Stomach smooth muscle (tissue), 2 donors: ENCODE data around the gene COCH.

Source experiments
- H3K27ac ChIP-seq: one replicate; pipeline ENCODE4 v1.7.0; 2013; ENCODE audit warnings: mild to moderate bottlenecking, low read length, inconsistent platforms
- H3K27me3 ChIP-seq, 2 donors: one replicate each; pipeline ENCODE4 v1.7.0; 2013; ENCODE audit warnings: low read length in 2 of 2; ENCODE audit not compliant: insufficient read depth in 2 of 2, control insufficient read depth in 1 of 2
- H3K36me3 ChIP-seq, 2 donors: one replicate each; pipeline ENCODE4 v1.7.0; 2013; ENCODE audit warnings: low read length in 2 of 2; ENCODE audit not compliant: control insufficient read depth in 2 of 2, insufficient read depth in 2 of 2
- H3K4me1 ChIP-seq: one replicate; pipeline ENCODE4 v1.7.0; 2013; ENCODE audit warnings: low read length; ENCODE audit not compliant: control insufficient read depth, insufficient read depth
- H3K4me3 ChIP-seq, 2 donors: one replicate each; pipeline ENCODE4 v1.7.0; 2013; ENCODE audit warnings: low read length in 2 of 2
- H3K9ac ChIP-seq, 2 donors: one replicate each; pipeline ENCODE4 v1.7.0; 2013; ENCODE audit warnings: low read length in 2 of 2, mild to moderate bottlenecking in 1 of 2
- H3K9me3 ChIP-seq, 2 donors: one replicate each; pipeline ENCODE4 v1.7.0; 2013; ENCODE audit warnings: low read length in 2 of 2; ENCODE audit not compliant: control insufficient read depth in 2 of 2
- donor health status: healthy.
- donor health status: Pancreatic carcinoma.

Gene COCH

GRCh38 chr14:30875788-30876053, 1.4 kb downstream of the COCH start:
- Histone ChIP-seq H3K27ac (no peak overlapping the region), H3K9ac (no peak overlapping the region), H3K4me1 (peaks cover 10% of the 10 kb centered on the region), H3K4me3 (peak overlapping the region; percentile 65 to 76), H3K9me3 (no peaks in the 10 kb centered on the region), H3K36me3 (no peaks in the 10 kb centered on the region), H3K27me3 (peaks cover 18 to 36% of the 10 kb centered on the region in 2 donors)

DNA sequence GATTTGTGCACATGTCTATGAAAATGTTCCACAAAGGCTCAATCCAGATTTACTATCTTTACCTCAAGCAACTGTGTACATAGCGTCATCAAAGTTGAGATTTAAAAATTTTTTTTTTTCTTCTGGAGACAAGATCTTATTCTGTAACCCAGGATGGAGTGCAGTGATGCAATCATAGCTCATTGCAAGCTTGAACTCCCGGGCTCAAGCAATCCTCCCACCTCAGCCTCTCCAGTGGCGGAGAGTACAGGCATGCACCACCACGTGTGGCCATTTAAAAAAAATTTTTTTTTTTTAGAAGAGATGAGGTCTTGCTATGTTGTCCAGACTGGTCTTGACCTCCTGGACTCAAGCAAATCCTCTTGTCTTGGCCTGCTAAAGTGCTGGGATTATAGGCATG, 2.3 kb downstream of the COCH start:
- no peaks in the 10 kb centered on the region for H3K36me3 ChIP-seq
- peaks cover 10% of the 10 kb centered on the region for H3K4me1 ChIP-seq
- peaks cover 18 to 36% of the 10 kb centered on the region in 2 donors for H3K27me3 ChIP-seq
- H3K27ac ChIP-seq = no peak overlapping the region
- no peaks in the 10 kb centered on the region for H3K9me3 ChIP-seq
- no peak overlapping the region for H3K4me3 ChIP-seq
- no peak overlapping the region for H3K9ac ChIP-seq

DNA sequence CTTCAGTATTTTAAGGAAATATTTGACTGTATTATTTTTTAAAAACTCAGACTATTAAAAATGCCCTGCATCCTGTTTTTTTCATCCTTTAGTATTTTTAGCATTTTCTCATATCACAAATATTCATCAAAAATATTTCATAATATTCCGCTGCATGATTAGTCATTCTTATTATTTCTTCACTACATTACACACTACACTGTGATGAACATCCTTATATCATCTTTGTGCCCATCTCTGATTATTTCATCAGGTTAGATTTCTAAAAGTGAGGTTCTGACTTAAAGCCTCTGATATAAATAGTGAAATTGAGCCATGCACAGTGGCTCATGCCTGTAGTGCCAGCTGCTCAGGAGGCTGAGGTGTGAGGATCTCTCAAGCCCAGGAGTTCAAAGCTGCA, 8.1 kb downstream of the COCH start:
- Histone ChIP-seq H3K27me3 (no peaks in the 10 kb centered on the region), H3K4me1 (no peaks in the 10 kb centered on the region), H3K36me3 (no peaks in the 10 kb centered on the region), H3K9ac (no peak overlapping the region), H3K27ac (no peak overlapping the region), H3K4me3 (no peak overlapping the region), H3K9me3 (no peaks in the 10 kb centered on the region)

GRCh38 chr14:30883508-30884294, 9.3 kb downstream of the COCH start:
- Histone ChIP-seq H3K36me3 (no peaks in the 10 kb centered on the region), H3K9me3 (no peaks in the 10 kb centered on the region), H3K27me3 (no peaks in the 10 kb centered on the region), H3K9ac (no peak overlapping the region), H3K4me1 (no peaks in the 10 kb centered on the region), H3K27ac (no peak overlapping the region), H3K4me3 (no peak overlapping the region)

DNA sequence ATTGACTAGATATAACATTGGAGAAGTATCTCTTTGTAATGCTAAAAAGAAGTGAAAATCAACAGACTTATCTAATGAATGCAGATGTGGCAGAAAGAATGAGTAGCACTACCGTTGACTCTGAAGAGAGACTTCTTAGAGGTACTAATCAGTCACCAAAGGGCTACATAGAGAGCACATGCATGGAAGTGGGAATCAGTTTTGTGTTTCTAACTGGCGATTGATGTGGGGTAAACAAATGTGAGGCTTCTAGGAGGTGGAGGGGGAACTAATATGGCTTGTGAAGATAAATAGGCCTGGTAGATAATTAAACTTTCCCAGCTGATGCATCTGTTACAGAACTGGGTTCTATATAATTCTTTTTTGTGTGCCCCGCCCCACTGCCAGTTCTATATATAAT, 10.5 kb downstream of the COCH start:
- H3K36me3 ChIP-seq = no peaks in the 10 kb centered on the region
- H3K4me3 ChIP-seq = no peak overlapping the region
- H3K27ac ChIP-seq = no peak overlapping the region
- no peaks in the 10 kb centered on the region for H3K9me3 ChIP-seq
- no peak overlapping the region for H3K9ac ChIP-seq
- no peaks in the 10 kb centered on the region for H3K27me3 ChIP-seq
- no peaks in the 10 kb centered on the region for H3K4me1 ChIP-seq

GRCh38 chr14:30885840-30886740, 11.7 kb downstream of the COCH start:
- H3K27me3 ChIP-seq = no peaks in the 10 kb centered on the region
- H3K27ac ChIP-seq = no peak overlapping the region
- no peak overlapping the region for H3K9ac ChIP-seq
- H3K9me3 ChIP-seq = no peaks in the 10 kb centered on the region
- H3K4me1 ChIP-seq = no peaks in the 10 kb centered on the region
- H3K4me3 ChIP-seq = no peak overlapping the region
- H3K36me3 ChIP-seq = no peaks in the 10 kb centered on the region

DNA sequence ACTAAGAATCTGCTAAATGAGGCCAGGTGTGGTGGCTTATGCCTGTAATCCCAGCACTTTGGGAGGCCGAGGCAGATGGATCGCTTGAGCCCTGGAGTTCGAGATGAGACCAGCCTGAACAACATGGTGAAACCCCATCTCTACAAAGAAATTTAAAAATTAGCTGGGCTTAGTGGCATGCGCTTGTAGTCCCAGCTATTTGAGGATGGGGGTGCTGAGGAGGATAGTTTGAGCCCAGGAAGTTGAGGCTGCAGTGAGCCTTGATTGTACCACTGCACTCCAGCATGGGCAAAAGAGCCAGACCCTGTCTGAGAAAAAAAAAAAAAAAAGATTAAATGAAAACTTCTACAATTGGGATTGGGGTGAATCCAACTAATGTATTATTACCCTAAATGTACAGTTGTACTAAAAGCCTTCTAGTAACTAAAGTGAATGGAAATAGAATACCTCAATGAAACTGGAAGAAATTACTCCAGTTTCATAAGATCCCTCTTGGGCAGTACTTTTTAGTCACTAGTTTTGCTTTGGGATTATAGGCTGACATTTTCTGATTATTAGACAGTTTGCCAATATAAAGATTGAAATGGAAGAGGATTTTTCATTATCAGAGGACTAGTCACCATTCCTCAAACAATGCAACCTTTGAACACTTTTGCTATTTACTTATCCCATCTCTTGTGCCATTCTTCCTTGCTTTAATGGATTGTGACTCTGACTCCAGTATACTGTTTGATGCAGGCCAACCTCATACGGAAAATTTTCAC, 14.3 kb downstream of the COCH start:
- H3K4me1 ChIP-seq = no peaks in the 10 kb centered on the region
- H3K27ac ChIP-seq = no peak overlapping the region
- H3K9ac ChIP-seq = no peak overlapping the region
- no peaks in the 10 kb centered on the region for H3K27me3 ChIP-seq
- no peaks in the 10 kb centered on the region for H3K9me3 ChIP-seq
- H3K36me3 ChIP-seq = no peaks in the 10 kb centered on the region
- no peak overlapping the region for H3K4me3 ChIP-seq

GRCh38 chr14:30889244-30889594, 14.9 kb downstream of the COCH start:
- Histone ChIP-seq H3K36me3 (peaks cover 0 to under 1% of the 10 kb centered on the region in 2 donors), H3K4me1 (no peaks in the 10 kb centered on the region), H3K27ac (no peak overlapping the region), H3K9me3 (no peaks in the 10 kb centered on the region), H3K27me3 (no peaks in the 10 kb centered on the region), H3K4me3 (no peak overlapping the region), H3K9ac (no peak overlapping the region)

DNA sequence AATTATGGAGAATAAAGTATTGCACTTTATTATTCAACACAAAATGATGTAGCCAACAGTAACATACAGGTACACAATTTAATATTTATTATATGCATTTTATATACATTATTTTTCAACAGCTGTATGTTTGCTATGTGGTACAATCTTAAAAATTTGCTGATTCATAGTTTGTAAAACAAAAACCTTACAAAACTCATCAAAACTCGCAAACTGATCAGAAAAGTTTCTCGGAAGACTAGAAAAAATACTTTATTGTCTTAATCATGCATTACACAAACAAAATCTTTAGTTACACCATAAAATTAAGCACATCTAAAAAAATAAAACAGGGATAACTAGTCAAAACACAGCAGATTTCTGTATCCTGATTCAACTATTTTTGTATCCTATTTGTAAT, 19.5 kb downstream of the COCH start:
- Histone ChIP-seq H3K27ac (no peak overlapping the region), H3K4me3 (no peak overlapping the region), H3K9me3 (no peaks in the 10 kb centered on the region), H3K9ac (no peak overlapping the region), H3K4me1 (no peaks in the 10 kb centered on the region), H3K27me3 (no peaks in the 10 kb centered on the region), H3K36me3 (peaks cover 4 to 19% of the 10 kb centered on the region in 2 donors)

GRCh38 chr14:30894923-30895515, 20.7 kb downstream of the COCH start:
- no peaks in the 10 kb centered on the region for H3K27me3 ChIP-seq
- no peak overlapping the region for H3K9ac ChIP-seq
- H3K36me3 ChIP-seq = peaks cover 4 to 20% of the 10 kb centered on the region in 2 donors
- no peak overlapping the region for H3K27ac ChIP-seq
- H3K9me3 ChIP-seq = no peaks in the 10 kb centered on the region
- H3K4me3 ChIP-seq = no peak overlapping the region
- no peaks in the 10 kb centered on the region for H3K4me1 ChIP-seq
